Fibroblast of skin of left biceps (primary cell): ENCODE results near the gene PHYKPL.

Experiments used
- DNase-seq, 2 experiments: peaks; one replicate each; pipeline ENCODE4 v3.0.0-alpha.2; 2013; ENCODE audit warnings: low read depth in 2 of 2

PHYKPL gene

DNA sequence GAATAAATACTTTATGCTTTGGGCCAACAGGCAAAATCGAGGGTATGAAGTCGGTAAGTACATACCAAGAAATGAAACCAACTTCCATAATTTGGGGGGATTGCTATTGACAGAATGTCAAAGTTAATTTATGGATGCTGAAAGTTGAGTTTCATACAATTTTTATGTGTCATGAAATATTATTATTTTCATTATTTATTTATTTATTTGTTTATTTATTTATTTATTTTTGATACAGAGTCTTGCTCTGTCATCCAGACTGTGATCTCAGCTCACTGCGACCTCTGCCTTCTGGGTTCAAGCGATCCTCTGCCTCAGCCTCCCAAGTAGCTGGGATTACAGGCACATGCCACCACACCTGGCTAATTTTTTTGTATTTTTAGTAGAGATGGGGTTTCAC lies 40.9 kb downstream of the PHYKPL start:
- no peak for DNase-seq

DNA sequence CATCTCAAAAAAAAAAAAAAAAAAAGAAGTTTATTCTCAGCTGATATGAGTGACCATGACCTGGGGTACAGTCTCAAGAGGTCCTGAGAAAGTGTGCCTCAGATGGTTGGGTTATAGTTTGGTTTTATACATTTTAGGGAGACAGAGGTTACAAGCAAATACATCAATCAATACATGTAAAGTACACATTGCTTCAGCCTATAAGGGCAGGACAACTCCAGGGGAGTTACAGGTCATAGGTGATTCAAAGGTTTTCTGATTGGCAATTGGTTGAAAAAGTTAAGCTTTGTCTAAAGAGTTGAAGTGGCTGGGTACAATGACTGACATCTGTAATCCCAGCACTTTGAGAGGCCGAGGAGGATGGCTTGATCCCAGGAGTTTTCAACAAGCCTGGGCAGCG lies 43.2 kb downstream of the PHYKPL start:
- no peak for DNase-seq

DNA sequence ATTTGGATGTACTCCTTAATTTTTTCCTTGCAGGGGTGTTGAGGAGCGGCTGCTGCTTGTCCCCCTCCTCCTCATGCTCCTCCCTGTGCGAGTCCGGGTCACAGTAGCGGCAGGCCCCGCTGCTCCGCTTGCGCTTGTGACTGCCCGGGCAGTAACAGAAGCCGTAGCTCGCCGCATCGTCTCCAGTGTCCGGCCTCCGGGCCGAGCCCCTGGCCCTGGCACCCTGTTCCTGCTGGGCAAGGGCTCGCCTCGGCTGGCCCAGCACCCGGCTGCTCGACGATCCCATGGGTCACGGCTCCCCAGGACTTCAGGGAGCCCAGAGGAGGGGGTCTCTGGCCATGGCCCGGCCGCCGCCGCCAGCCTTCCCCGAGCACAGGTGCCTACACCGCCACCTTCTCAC lies 45.6 kb downstream of the PHYKPL start, which contains the start of gene GMCL2:
Gene GMCL2, minus strand, starts transcription at position 358 of the 400 bp plus-strand sequence. Its CDS starts 72 bp downstream, at position 286.
- DNase-seq: no peak

DNA sequence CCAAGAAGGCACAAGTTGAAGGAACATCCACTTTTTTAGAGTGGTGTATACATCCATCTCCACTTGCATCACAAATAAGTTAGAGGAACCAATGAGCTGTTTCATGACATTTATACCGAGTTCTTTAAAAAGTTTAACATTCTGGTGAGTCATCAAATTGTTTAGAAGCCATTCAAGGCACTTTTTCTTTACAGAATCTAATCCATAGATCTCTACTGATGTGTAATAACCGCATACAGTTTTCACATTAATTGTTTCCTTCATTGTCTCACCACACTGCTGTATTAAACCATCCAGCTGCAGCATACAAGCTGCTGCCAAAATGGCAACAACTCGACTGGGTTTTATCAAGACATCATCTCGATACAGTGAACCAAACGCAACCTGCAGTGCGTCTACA lies 46.2 kb downstream of the PHYKPL start:
- peak; percentile 26 to 41 for DNase-seq

DNA sequence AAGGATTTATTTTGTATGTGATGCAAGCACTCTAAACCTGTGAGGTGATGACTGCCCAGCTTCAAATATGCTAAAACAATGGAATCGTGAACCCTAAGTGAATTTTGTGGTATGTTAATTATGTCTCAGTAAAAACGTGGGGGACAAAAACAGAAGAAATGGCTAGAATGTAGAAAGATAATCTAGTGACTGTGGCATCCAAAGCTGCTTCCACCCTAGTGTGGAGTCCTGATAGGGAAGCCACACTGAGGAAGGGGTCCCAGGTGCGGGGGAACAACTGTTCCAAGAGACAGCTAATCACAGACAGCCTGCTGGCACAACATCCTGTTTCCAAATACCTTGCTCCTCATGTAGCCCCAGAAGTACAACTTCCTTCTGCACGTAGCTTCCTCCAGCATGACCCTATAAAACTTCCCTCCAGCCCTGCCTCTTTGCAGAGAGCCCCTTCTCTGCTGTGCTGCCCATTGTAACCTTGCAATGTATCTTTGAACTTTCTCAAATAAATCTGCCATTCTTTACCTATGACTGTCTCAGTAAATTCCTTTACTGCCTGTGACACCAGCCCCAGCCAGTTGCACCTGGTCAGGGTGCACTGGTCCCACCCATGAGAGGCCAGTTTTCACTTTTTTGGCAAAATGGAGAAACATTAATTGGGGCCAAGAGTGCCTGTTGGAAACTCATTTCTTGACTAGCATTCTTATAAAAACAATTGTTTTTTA lies 50.3 kb downstream of the PHYKPL start:
- DNase-seq: no peak

DNA sequence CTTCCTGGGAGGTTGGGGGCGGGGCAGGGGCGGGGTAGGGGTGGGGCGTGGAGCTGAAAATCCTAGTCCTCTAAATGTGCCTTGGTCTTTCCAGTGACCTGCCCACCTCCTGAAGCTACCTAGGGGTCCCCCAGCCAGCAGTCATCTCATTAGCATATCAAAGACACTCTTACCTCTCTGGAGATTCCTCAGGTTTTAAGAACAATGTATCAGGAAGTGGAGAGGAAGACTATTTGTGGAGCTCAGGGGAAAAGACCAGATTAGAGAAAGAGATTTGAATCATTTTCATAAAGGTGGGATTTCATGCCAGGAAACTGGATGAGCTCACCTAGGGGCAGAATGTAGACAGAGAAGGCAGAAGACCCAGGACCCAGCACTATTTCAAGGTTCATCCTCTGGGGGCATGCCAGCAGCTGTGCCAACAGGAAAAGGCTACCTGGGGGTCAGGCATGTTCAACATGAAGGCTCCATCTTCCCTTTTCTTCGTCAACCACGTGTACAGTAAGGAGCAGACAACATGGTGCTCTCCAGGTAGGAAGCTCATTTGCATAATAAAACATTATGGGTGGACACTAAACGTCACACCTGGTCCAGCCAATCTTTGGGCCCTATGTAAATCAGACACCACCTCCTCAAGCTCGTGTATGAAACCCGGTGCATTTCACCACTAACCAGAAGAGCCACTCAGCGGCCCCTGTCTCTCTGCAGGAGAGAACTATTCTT lies 52.3 kb downstream of the PHYKPL start:
- DNase-seq: no peak

DNA sequence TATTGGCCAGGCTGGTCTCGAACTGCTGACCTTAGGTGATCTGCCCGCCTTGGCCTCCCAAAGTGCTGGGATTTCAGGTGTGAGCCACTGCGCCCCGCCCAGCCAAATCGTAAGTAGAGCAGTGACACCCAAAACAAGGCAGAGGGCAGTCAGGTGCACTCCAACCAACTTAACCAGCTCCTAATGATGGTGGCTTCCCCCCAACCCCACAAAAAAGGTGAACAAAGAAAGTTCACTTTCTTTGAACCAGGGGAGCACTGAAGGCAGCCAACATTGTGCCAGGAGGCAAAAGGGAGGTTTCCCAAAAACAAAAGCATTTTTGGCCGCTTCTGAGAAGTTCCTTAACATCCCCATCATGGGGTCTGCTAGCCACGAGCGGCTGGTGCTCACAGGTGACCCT lies 55.0 kb downstream of the PHYKPL start:
- DNase-seq: no peak

DNA sequence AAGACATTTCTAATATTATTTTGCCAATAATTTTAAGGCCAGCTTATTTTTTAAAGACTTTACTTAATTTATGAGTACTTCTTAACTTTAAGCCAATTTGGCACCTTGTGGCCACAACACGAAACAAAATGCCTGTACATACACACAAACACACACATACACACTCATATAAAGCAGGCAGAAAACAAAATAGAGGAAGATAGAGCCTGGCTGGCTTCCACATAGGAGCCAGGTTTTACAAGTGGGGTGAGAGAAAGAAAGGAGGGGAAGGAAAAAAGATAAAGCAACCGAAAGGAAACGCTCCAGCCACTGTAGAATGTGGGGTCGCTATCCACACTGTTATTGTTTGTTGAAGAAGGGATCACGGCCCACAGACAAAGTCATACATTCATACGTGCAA lies 55.8 kb downstream of the PHYKPL start:
- no peak for DNase-seq

DNA sequence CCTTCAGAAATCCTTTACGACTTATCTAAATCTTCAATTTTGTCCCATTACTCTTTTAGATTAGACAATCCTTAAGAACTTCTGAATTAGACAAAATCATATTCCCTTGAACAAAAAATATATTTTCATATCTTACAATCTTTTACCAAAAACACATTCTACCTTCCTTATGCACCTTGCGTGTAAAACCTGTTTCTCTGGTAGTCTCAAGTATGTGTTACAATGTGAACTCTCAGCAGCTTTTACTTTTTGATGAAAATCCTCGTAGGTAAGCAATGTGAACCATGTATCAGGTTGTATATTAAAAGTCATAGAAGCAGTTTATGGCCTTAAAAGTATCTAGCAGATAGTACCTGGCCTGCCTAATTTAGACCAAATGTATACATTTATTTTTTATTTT lies 58.1 kb downstream of the PHYKPL start:
- no peak for DNase-seq

DNA sequence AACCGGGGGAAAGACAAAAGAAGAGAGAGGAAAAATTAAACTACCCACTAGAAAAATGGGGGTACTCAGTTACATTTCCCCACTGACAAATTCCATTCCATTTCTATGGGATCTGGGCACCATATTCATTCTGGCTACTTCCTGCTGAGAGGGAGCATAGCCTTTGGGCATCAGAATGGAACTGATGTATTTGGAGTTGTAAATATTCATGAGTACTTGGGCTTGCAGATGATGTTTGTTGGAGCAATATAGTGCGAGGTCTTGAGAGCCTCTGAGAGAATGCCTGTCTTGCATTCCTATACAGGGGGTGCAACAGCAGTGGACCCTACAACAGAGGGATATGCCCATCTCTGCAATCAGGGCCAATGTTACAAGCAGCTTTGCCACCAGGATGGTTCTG lies 62.1 kb downstream of the PHYKPL start:
- DNase-seq: no peak

DNA sequence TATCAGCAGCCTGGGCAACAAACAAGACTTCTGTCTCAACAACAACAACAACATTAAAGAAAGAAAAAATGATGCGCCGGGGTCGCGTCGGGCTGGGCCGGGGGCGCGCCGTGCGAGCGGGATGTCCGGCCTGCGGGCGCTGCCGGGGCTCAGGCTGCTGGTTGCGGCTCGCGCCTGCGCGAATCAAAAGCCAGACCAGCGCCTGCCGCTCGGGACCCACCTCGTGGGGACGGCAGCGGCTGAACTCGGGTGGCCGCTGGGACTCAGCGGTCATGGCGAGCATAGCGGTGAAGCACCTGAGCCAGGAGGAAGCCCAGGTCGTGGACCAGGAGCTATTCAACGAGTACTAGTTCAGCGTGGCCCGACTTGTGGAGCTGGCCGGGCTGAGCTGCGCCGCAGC lies 67.0 kb downstream of the PHYKPL start:
- DNase-seq: no peak

DNA sequence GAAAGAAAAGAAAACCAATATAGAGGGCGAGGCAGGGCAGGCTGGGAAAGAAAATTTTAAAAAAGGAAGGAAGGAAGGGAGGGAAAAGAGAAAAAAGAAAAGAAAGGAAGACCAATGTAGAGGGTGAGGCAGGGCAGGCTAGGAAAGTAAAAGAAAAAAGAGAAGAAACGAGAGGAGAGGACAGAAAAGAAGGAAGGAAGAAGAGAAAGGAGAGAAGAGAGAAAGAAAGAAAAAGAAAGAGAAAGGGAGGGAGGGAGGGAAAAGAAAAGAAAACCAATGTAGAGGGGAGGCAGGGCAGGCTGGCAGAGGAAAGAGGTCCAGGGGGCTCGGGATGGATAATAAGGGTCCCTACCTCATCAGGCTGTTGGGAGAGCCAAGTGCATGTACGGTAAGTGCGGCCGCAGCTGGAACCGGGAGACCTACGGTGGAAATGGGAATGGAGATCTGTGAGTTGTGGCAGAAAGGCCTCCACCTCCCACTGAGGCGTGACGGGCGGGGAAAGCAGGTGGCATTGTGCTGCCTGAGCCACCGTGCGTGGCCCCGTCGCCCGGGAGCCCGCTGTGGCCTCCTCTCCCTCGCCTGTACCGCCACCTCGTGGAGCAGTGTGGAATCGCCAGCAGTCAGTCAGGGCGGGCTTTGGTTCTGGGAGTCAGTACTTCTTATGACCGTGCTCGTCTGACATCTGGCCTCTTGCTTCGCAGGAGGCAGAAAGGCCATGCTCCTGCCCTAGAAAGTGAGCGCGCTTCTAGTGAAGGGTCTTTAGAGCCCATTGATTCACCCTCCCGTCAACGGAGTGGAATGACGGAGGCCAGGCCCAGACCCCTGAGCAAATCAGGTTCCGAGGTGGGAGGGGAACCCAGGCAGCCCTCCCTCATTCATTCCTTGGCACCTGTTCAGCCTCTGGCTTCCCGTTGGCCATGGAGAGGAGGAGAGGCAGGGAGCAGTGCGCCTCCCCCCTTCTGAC lies 68.5 kb downstream of the PHYKPL start:
- DNase-seq: peak; percentile 4 to 20

DNA sequence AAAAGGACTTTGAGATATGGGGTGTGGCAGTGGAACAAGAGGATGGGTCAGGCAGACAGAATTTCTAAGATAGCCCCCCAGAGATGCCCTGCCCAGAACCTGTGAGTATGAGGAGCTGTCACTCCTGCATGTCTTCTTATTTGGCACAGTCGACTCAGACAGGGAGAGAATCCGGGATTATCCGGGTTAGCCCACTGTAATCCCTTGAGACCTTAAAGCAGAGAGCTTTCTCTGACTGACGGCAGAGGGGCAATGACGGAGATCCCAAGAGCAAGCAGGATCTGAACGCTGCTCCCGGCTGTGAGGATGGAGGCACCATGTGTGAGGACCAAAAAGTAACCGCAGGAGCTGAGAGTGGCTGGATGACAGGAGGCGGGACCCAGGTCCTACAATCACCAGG lies 70.1 kb downstream of the PHYKPL start:
- no peak for DNase-seq

DNA sequence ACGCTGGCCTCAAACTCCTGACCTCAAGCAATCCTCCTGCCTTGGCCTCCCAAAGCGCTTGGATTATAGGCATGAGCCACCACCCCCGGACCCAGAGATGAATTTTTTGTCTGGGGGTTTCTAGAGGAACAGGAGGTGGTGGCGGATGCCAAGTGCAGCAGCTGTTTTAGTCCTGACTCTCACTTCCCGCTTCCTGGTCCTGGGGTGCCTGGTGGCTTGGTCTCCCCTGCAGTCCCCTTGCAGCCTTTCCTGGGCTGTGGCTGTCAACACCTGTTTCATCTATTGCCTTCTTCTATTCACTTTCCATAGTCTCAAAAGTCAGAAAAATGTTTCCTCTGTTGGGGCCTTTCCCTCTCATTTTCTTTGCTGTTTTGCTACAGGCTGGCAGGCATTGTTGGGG lies 72.4 kb downstream of the PHYKPL start:
- DNase-seq: no peak
